Osteoblast (primary cell): Measurements from ENCODE around the gene CHRDL2. TPM values are rescaled to one million over a fixed set of nuclear protein-coding genes. Genes with fewer than 3 reads are reported as not detected.

Experiments used
- DNase-seq: peaks from one replicate; pipeline ENCODE4 v3.0.0; 2011; ENCODE audit warnings: low spot score, mixed read lengths; ENCODE audit not compliant: insufficient read length; ENCODE audit errors: missing footprints
- H2AFZ ChIP-seq: 2 replicates; pipeline ENCODE4 v1.6.0; 2011; ENCODE audit warnings: mild to moderate bottlenecking, low read length
- H3K27ac ChIP-seq: 2 replicates; pipeline ENCODE4 v1.5.1; 2011; ENCODE audit warnings: mild to moderate bottlenecking, low read depth, low read length, moderate library complexity
- H3K27me3 ChIP-seq: 2 replicates; pipeline ENCODE4 v1.6.0; 2012; ENCODE audit warnings: mild to moderate bottlenecking, control low read depth, inconsistent platforms, low read length, moderate library complexity; ENCODE audit not compliant: insufficient read depth
- H3K36me3 ChIP-seq: 2 replicates; pipeline ENCODE4 v1.5.1; 2011; ENCODE audit warnings: mild to moderate bottlenecking, low read length, control low read depth, moderate library complexity; ENCODE audit not compliant: insufficient read depth
- H3K4me1 ChIP-seq: 2 replicates; pipeline ENCODE4 v1.5.1; 2011; ENCODE audit warnings: mild to moderate bottlenecking, low read length, control low read depth, moderate library complexity; ENCODE audit not compliant: insufficient read depth
- H3K4me2 ChIP-seq: 2 replicates; pipeline ENCODE4 v1.6.0; 2011; ENCODE audit warnings: mild to moderate bottlenecking, low read length; ENCODE audit not compliant: insufficient read depth
- H3K4me3 ChIP-seq: fragments of 200-600 bp; sonication (generic); 3 replicates; pipeline ENCODE4 v1.5.1; 2012; ENCODE audit warnings: mild to moderate bottlenecking, low read length, inconsistent platforms; ENCODE audit not compliant: insufficient read depth
- H3K79me2 ChIP-seq: 2 replicates; pipeline ENCODE4 v1.6.0; 2012; ENCODE audit warnings: mild to moderate bottlenecking, low read length, control low read depth, inconsistent platforms; ENCODE audit not compliant: insufficient read depth
- H3K9me3 ChIP-seq: 2 replicates; pipeline ENCODE4 v1.5.1; 2011; ENCODE audit warnings: low read depth, low read length, control low read depth
- H4K20me1 ChIP-seq: 2 replicates; pipeline ENCODE4 v1.6.0; 2012; ENCODE audit warnings: mild to moderate bottlenecking, low read length, control low read depth; ENCODE audit not compliant: insufficient read depth
- CTCF ChIP-seq: IDR thresholded peaks from 2 replicates; pipeline ENCODE4 v1.5.1; 2011; ENCODE audit warnings: mild to moderate bottlenecking, low read depth, low read length, moderate library complexity; ENCODE audit errors: extremely low read depth
- total RNA-seq: library from RNA; depleted of rRNA; stranded (reverse); fragments of >200 nt; gene quantifications from 2 replicates; pipeline ENCODE4 v1.2.3, GENCODE V29; 2012

Gene CHRDL2
- total RNA-seq, 1 donor = under 0.01 TPM

DNA sequence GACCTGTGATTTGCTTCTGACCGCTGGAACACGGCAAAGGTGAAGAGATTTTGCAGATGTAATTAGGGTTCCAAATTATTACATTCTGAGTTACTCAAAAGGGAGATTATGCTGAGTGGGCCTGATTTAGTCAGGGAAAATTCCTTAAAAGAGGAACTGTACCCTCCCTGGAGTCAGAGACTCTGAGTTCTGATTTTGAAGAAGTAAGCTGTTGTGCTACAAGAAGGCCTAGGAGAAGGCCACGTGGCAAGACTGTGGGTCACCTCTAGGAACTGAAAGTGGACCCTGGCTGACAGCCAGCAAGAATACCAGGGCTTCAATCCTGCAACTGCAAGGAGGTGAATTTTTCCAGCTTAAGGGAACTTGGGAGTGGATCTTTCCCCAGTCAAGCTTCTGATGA lies 45.3 kb downstream of the CHRDL2 start:
- Histone ChIP-seq H2AFZ (no peak overlapping the region), H3K36me3 (no peaks in the 10 kb centered on the region), H3K27ac (peak overlapping the region; percentile 77), H3K27me3 (no peaks in the 10 kb centered on the region), H3K9me3 (no peaks in the 10 kb centered on the region), H3K4me1 (peaks cover 54% of the 10 kb centered on the region), H3K4me2 (no peak overlapping the region), H4K20me1 (no peaks in the 10 kb centered on the region), H3K79me2 (no peaks in the 10 kb centered on the region), H3K4me3 (no peak overlapping the region)
- TF ChIP-seq CTCF = no peak
- no peak for DNase-seq

DNA sequence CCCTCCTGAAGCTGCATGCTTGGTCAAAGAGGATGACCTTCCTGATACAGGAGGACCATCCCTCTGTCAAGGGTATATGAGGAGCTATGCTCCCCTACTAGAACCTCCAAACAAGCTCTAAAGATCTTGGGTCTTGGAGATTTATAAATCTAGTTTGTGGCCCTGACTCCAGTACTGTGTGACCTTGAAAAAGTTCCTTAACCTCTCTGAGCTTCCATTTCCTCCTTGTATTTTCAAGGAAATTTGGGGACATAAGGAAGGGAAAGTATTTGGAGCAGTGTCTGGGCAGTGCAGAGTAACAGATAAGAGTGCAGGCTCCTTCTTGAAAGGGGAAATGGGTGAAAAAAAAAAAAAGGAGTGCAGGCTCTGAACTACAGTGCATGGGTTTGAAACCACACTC lies 45.9 kb downstream of the CHRDL2 start:
- H3K4me3 ChIP-seq = no peak overlapping the region
- no peak overlapping the region for H3K27ac ChIP-seq
- no peaks in the 10 kb centered on the region for H3K79me2 ChIP-seq
- no peaks in the 10 kb centered on the region for H3K9me3 ChIP-seq
- no peak for DNase-seq
- no peak overlapping the region for H3K4me2 ChIP-seq
- no peaks in the 10 kb centered on the region for H4K20me1 ChIP-seq
- TF ChIP-seq CTCF = no peak
- H3K4me1 ChIP-seq = peaks cover 54% of the 10 kb centered on the region
- no peak overlapping the region for H2AFZ ChIP-seq
- H3K27me3 ChIP-seq = no peaks in the 10 kb centered on the region
- H3K36me3 ChIP-seq = no peaks in the 10 kb centered on the region

- no peaks in the 10 kb centered on the region for H3K36me3 ChIP-seq
- no peaks in the 10 kb centered on the region for H3K79me2 ChIP-seq
- H4K20me1 ChIP-seq = no peaks in the 10 kb centered on the region
- TF ChIP-seq CTCF = no peak
- no peak overlapping the region for H2AFZ ChIP-seq
- peak; percentile 39 for DNase-seq
- H3K27ac ChIP-seq = no peak overlapping the region
- no peaks in the 10 kb centered on the region for H3K9me3 ChIP-seq
- no peaks in the 10 kb centered on the region for H3K27me3 ChIP-seq
- H3K4me2 ChIP-seq = no peak overlapping the region
- H3K4me3 ChIP-seq = no peak overlapping the region
- H3K4me1 ChIP-seq = peaks cover 52% of the 10 kb centered on the region
Measured at GRCh38 chr11:74684661-74685060, 46.6 kb downstream of the CHRDL2 start.

DNA sequence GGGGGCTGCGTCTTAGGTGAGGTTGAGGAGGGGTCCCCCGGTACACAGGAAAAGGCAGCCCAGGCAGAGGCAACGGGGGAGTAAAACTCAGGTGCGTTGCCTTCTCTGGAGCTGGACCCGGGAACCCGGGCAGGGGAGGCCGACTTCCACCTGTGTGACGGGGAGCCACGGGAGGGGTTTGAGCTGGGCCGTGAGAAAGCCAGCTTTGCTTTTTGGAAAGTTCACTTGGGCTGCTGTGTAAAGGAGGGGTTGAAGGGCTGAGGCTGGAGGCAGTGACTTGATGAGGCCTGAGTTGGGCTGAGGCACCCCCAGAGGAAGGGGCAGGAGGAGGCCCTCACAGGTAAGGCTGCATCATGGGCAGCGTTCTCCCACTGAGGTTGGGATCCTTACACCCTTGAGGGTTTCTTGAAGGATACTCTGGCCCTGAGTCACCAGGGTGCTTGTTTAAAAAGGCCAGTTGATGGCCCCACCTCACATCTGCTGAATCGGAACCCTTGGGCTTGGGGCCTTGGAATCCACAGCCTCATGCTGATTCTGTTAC lies 47.2 kb downstream of the CHRDL2 start:
- Histone ChIP-seq H3K79me2 (no peaks in the 10 kb centered on the region), H3K9me3 (no peaks in the 10 kb centered on the region), H3K4me3 (peak overlapping the region; percentile 67), H3K4me1 (peaks cover 49% of the 10 kb centered on the region), H2AFZ (peak overlapping the region; percentile 59), H3K36me3 (no peaks in the 10 kb centered on the region), H3K4me2 (peak overlapping the region; percentile 73), H3K27me3 (no peaks in the 10 kb centered on the region), H3K27ac (peak overlapping the region; percentile 31), H4K20me1 (no peaks in the 10 kb centered on the region)
- peak; percentile 79 for DNase-seq
- no peak for TF ChIP-seq CTCF
